H9 (cell line): ENCODE data around the gene KCTD20. TPM values are rescaled to one million over a fixed set of nuclear protein-coding genes. Genes with fewer than 3 reads are reported as not detected.

Source experiments
- DNase-seq: peaks from one replicate; pipeline ENCODE4 v3.0.0-alpha.2; 2017
- H2AFZ ChIP-seq: one replicate; pipeline ENCODE4 v1.6.1; 2013; ENCODE audit warnings: mild to moderate bottlenecking, low read length, control low read depth, moderate library complexity
- H2AK5ac ChIP-seq: 2 replicates; pipeline ENCODE4 v1.6.1; 2013; ENCODE audit warnings: low read length, control low read depth, mixed read lengths; ENCODE audit not compliant: insufficient read length
- H2BK120ac ChIP-seq: one replicate; pipeline ENCODE4 v1.6.1; 2013; ENCODE audit warnings: low read depth, mild to moderate bottlenecking, low read length, control low read depth, inconsistent platforms; ENCODE audit not compliant: poor library complexity, severe bottlenecking
- H2BK12ac ChIP-seq: 2 replicates; pipeline ENCODE4 v1.6.1; 2013; ENCODE audit warnings: low read length, control low read depth, mixed read lengths, low read depth; ENCODE audit not compliant: insufficient read length
- H2BK15ac ChIP-seq: 2 replicates; pipeline ENCODE4 v1.6.1; 2013; ENCODE audit warnings: low read depth, low read length, control low read depth
- H2BK20ac ChIP-seq: one replicate; pipeline ENCODE4 v1.6.1; 2013; ENCODE audit warnings: low read depth, mild to moderate bottlenecking, low read length, control low read depth, inconsistent platforms; ENCODE audit not compliant: poor library complexity, severe bottlenecking
- H2BK5ac ChIP-seq: 2 replicates; pipeline ENCODE4 v1.6.1; 2013; ENCODE audit warnings: low read length, control low read depth, mixed read lengths; ENCODE audit not compliant: insufficient read length
- H3K14ac ChIP-seq: 2 replicates; pipeline ENCODE4 v1.6.1; 2013; ENCODE audit warnings: low read length, control low read depth; ENCODE audit not compliant: insufficient read depth
- H3K18ac ChIP-seq: 2 replicates; pipeline ENCODE4 v1.6.1; 2013; ENCODE audit warnings: low read depth, mild to moderate bottlenecking, mixed read lengths, low read length, control low read depth; ENCODE audit not compliant: insufficient read length
- H3K23ac ChIP-seq: 2 replicates; pipeline ENCODE4 v1.6.1; 2013; ENCODE audit warnings: low read length, control low read depth, mixed read lengths, low read depth; ENCODE audit not compliant: insufficient read length
- H3K23me2 ChIP-seq: 2 replicates; pipeline ENCODE4 v1.6.1; 2013; ENCODE audit warnings: low read depth, mild to moderate bottlenecking, mixed read lengths, low read length, control low read depth; ENCODE audit not compliant: insufficient read length, poor library complexity, severe bottlenecking
- H3K27ac ChIP-seq: 2 replicates; pipeline ENCODE4 v1.5.1; 2013; ENCODE audit warnings: low read length, control low read depth, mixed read lengths, low read depth; ENCODE audit not compliant: insufficient read length
- H3K27me3 ChIP-seq: 2 replicates; pipeline ENCODE4 v1.6.1; 2013; ENCODE audit warnings: low read length, control low read depth, inconsistent platforms; ENCODE audit not compliant: insufficient read depth
- H3K4ac ChIP-seq: 2 replicates; pipeline ENCODE4 v1.6.1; 2013; ENCODE audit warnings: low read depth, mild to moderate bottlenecking, control low read depth, inconsistent platforms, low read length, moderate library complexity
- H3K4me1 ChIP-seq: 2 replicates; pipeline ENCODE4 v1.6.1; 2013; ENCODE audit warnings: low read length, control low read depth, inconsistent platforms; ENCODE audit not compliant: insufficient read depth
- H3K4me2 ChIP-seq: 2 replicates; pipeline ENCODE4 v1.6.1; 2013; ENCODE audit warnings: low read length, control low read depth, mixed read lengths; ENCODE audit not compliant: insufficient read length, insufficient read depth
- H3K56ac ChIP-seq: 2 replicates; pipeline ENCODE4 v1.6.1; 2013; ENCODE audit warnings: low read depth, mild to moderate bottlenecking, mixed read lengths, low read length, control low read depth; ENCODE audit not compliant: insufficient read length
- H3K79me1 ChIP-seq: 2 replicates; pipeline ENCODE4 v1.6.1; 2013; ENCODE audit warnings: low read depth, mild to moderate bottlenecking, moderate library complexity, low read length, control low read depth, inconsistent platforms; ENCODE audit not compliant: insufficient read depth, poor library complexity, severe bottlenecking
- H3K79me2 ChIP-seq: 2 replicates; pipeline ENCODE4 v1.6.1; 2013; ENCODE audit warnings: low read length, control low read depth, inconsistent platforms; ENCODE audit not compliant: insufficient read depth
- H3K9ac ChIP-seq: 2 replicates; pipeline ENCODE4 v1.6.1; 2013; ENCODE audit warnings: low read length, control low read depth, mixed read lengths; ENCODE audit not compliant: insufficient read length; ENCODE audit errors: extremely low read depth
- H3K9me3 ChIP-seq: one replicate; pipeline ENCODE4 v1.6.1; 2013; ENCODE audit warnings: low read depth, low read length, inconsistent platforms; ENCODE audit not compliant: control insufficient read depth
- H3T11ph ChIP-seq: one replicate; pipeline ENCODE4 v1.6.1; 2013; ENCODE audit warnings: mild to moderate bottlenecking, low read length, control low read depth, inconsistent platforms
- H4K20me1 ChIP-seq: one replicate; pipeline ENCODE4 v1.6.1; 2013; ENCODE audit not compliant: control insufficient read depth, insufficient read length, insufficient read depth
- H4K5ac ChIP-seq: 2 replicates; pipeline ENCODE4 v1.6.1; 2013; ENCODE audit warnings: low read depth, mild to moderate bottlenecking, mixed read lengths, low read length, control low read depth; ENCODE audit not compliant: insufficient read length
- H4K8ac ChIP-seq: replicated peaks from 2 replicates; pipeline ENCODE4 v1.6.1; 2013; ENCODE audit warnings: low read length, control low read depth, mixed read lengths, low read depth; ENCODE audit not compliant: insufficient read length
- H4K91ac ChIP-seq: 2 replicates; pipeline ENCODE4 v1.6.1; 2013; ENCODE audit warnings: low read depth, mild to moderate bottlenecking, moderate library complexity, mixed read lengths, low read length, control low read depth; ENCODE audit not compliant: insufficient read length
- H3K27ac Mint-ChIP-seq, 3 experiments: 2 replicates in 2 of 3; 3 replicates in 1 of 3; pipeline ENCODE4 v1.8.0; 2020 to 2021; ENCODE audit warnings: mixed read lengths in 3 of 3, mild to moderate bottlenecking in 1 of 3, moderate library complexity in 1 of 3
- H3K27me3 Mint-ChIP-seq: 2 replicates; pipeline ENCODE4 v1.8.0; 2021; ENCODE audit warnings: low read depth, mild to moderate bottlenecking, moderate library complexity, mixed read lengths
- H3K36me3 Mint-ChIP-seq, 3 experiments: 2 replicates in 2 of 3; 3 replicates in 1 of 3; pipeline ENCODE4 v1.8.0; 2020 to 2021; ENCODE audit warnings: low read depth in 3 of 3, mixed read lengths in 3 of 3; ENCODE audit not compliant: insufficient read depth in 1 of 3
- H3K4me1 Mint-ChIP-seq, 2 experiments: 2 replicates each; pipeline ENCODE4 v1.8.0; 2020; ENCODE audit warnings: mixed read lengths in 2 of 2
- H3K4me3 Mint-ChIP-seq, 2 experiments: 2 replicates in 1 of 2; 3 replicates in 1 of 2; pipeline ENCODE4 v1.8.0; 2020 to 2021; ENCODE audit warnings: mild to moderate bottlenecking in 2 of 2, mixed read lengths in 2 of 2, moderate library complexity in 1 of 2
- H3K9me3 Mint-ChIP-seq, 2 experiments: 2 replicates in 1 of 2; 3 replicates in 1 of 2; pipeline ENCODE4 v1.8.0; 2020; ENCODE audit warnings: mild to moderate bottlenecking in 2 of 2, mixed read lengths in 2 of 2, moderate library complexity in 1 of 2
- CTCF ChIP-seq: fragments of 200-600 bp; sonication (generic); conservative IDR thresholded peaks from 3 replicates; pipeline ENCODE4 v1.8.0; 2021; ENCODE audit warnings: antibody characterized with exemption, mild to moderate bottlenecking
- WGBS: extraction: QIAGEN DNeasy Blood & Tissue Kit; methylation state at CpG from one replicate; pipeline ENCODE4 v1.1.7; 2013; ENCODE audit warnings: missing lambda C conversion rate, low lambda C conversion rate, mixed read lengths; ENCODE audit not compliant: insufficient read length; ENCODE audit errors: extremely low coverage; 5-methylcytosine and 5-hydroxymethylcytosine counted together
- total RNA-seq: library from RNA; stranded (reverse); gene quantifications from 2 replicates; pipeline ENCODE4 v1.2.1, GENCODE V29; 2021

KCTD20 gene
- total RNA-seq, 1 experiment from 2014 or later, result 22.6 TPM

- Histone ChIP-seq H3K79me2 (no peaks in the 10 kb centered on the region), H3K56ac (no peak overlapping the region), H4K20me1 (no peaks in the 10 kb centered on the region), H3K4me2 (no peak overlapping the region), H3K27me3 (no peaks in the 10 kb centered on the region), H3K79me1 (no peaks in the 10 kb centered on the region), H2BK5ac (no peak overlapping the region), H2AFZ (no peak overlapping the region), H4K91ac (no peak overlapping the region), H3K18ac (no peak overlapping the region), H3K4me1 (no peaks in the 10 kb centered on the region), H2BK15ac (no peak overlapping the region), H3K14ac (no peak overlapping the region), H3K9me3 (no peaks in the 10 kb centered on the region), H3K23me2 (no peaks in the 10 kb centered on the region), H3K4ac (no peak overlapping the region), H2BK120ac (no peak overlapping the region), H4K5ac (no peak overlapping the region), H3K23ac (no peak overlapping the region), H2BK12ac (no peak overlapping the region), H3K9ac (no peak overlapping the region), H3T11ph (no peak overlapping the region), H2BK20ac (no peak overlapping the region), H2AK5ac (no peak overlapping the region), H3K27ac (no peak overlapping the region), H4K8ac (no peak overlapping the region)
- Mint-ChIP-seq H3K27me3 (no peaks in the 10 kb centered on the region; the same call in 1 of the 2 replicates), H3K4me1 (no peaks in the 10 kb centered on the region), H3K4me3 (no peak overlapping the region), H3K36me3 (peaks cover 10 to 53% (median 34%) of the 10 kb centered on the region in 3 experiments; a peak in 5 of 7 replicates), H3K9me3 (no peaks in the 10 kb centered on the region), H3K27ac (no peak overlapping the region)
- DNase-seq, result no peak
- TF ChIP-seq CTCF, result no peak
- WGBS, result no CpG with 5 or more reads among the region's 5 CpGs
Measured at GRCh38 chr6:36484736-36485135, 41.9 kb downstream of the KCTD20 start.
